ENCODE measurements around the gene HOXA7. TPM values are rescaled to one million over a fixed set of nuclear protein-coding genes. Genes with fewer than 3 reads are reported as not detected.

HOXA7 gene
- total and polyA plus RNA-seq, 2 donors (not counting 3 experiments of a cell fraction or from before 2014, with no cell fraction given) = 18.1 to 18.5 TPM

- TF ChIP-seq CTCF (IDR thresholded peaks at IDR 0.05; ENCODE audit: extremely low read depth in 1 of 2, insufficient read depth in 1 of 2, low read depth in 1 of 2, low read length in 2 of 2) = no peak
- TF ChIP-seq FOS (IDR thresholded peaks at IDR 0.05; ENCODE audit: borderline replicate concordance, insufficient read depth, low read length) = no peak
- no peak for TF ChIP-seq GATA2 (IDR thresholded peaks at IDR 0.05; ENCODE audit: insufficient read depth, insufficient read length, low read depth, low read length)
- no peak for TF ChIP-seq EZH2 (IDR thresholded peaks at IDR 0.05; ENCODE audit: borderline replicate concordance, low read depth, low read length, severe bottlenecking)
- no peak for TF ChIP-seq MAX (IDR thresholded peaks at IDR 0.05; ENCODE audit: insufficient read depth, insufficient read length)
- no peak for TF ChIP-seq JUN (IDR thresholded peaks at IDR 0.05; ENCODE audit: borderline replicate concordance, insufficient read depth, insufficient read length, low read depth)
- no peak for TF ChIP-seq MYC (IDR thresholded peaks at IDR 0.05; ENCODE audit: low read depth, low read length)
- TF ChIP-seq POLR2AphosphoS5 (IDR thresholded peaks at IDR 0.05; ENCODE audit: insufficient read depth, low read depth, low read length) = no peak
- no peak for TF ChIP-seq POLR2A (IDR thresholded peaks at IDR 0.05; ENCODE audit: low read depth, low read length)
- BruUV-seq (replicated peaks) = no TSS peak
- Histone ChIP-seq H3K4me2 (ENCODE audit: insufficient read depth, low read length) (peak overlapping the region; percentile 74), H3K9me1 (replicated peaks; ENCODE audit: control insufficient read depth, extremely low read depth, insufficient read depth, low read length) (no peaks in the 10 kb centered on the region), H3K4me3 (replicated peaks in 1 of 3; ENCODE audit: insufficient read depth in 1 of 3, low read depth in 1 of 3, low read length in 3 of 3) (peak overlapping the region in 2 of 3 experiments; percentile 34 to 60), H3K36me3 (ENCODE audit: control insufficient read depth in 2 of 2, extremely low read depth in 1 of 2, insufficient read depth in 2 of 2, low read length in 2 of 2) (no peaks in the 10 kb centered on the region), H3K4me1 (ENCODE audit: control insufficient read depth, extremely low read depth, insufficient read depth, low read length) (peaks cover 72% of the 10 kb centered on the region), H3K27me3 (ENCODE audit: control insufficient read depth in 2 of 2, insufficient read depth in 2 of 2, low read length in 2 of 2) (no peaks in the 10 kb centered on the region), H2AFZ (ENCODE audit: low read depth, low read length) (peak overlapping the region; percentile 15), H3K9me3 (replicated peaks; ENCODE audit: control insufficient read depth, insufficient read depth, low read length) (no peaks in the 10 kb centered on the region), H3K9ac (replicated peaks; ENCODE audit: extremely low read depth, insufficient read depth, low read length) (peak overlapping the region; percentile 78), H4K20me1 (replicated peaks; ENCODE audit: control insufficient read depth, extremely low read depth, insufficient read depth, low read length) (no peaks in the 10 kb centered on the region), H3K27ac (ENCODE audit: insufficient read depth, low read depth, low read length) (peak overlapping the region; percentile 69), H3K79me2 (ENCODE audit: control insufficient read depth, insufficient read depth, low read length) (peaks cover 77% of the 10 kb centered on the region)
- CTCF ChIA-PET = interaction anchor here (0.6 to 4.1 kb wide), 18 partner anchors 8 to 1066 kb away, joined by 3 to 48 read pairs (median 4); partner anchors contain the start of genes HOXA10 and HOXA5
- POLR2A ChIA-PET = interaction anchor here (0.5 to 1.7 kb wide), 3 partner anchors 11 to 957 kb away, joined by 3 to 5 read pairs (median 4); no protein-coding TSS in a partner anchor
- peak; percentile 72 for DNase-seq (ENCODE audit: low read depth, low spot score)
- dilution Hi-C loops (cut with MboI; ENCODE audit: extremely low pct_ligation_motif_present, low sequenced_read_pairs) (loop anchor here (25.0 kb wide), 1 partner anchor 970 kb away; no protein-coding TSS in a partner anchor), intact Hi-C loops (cut with micrococcal nuclease) (loop anchor here (5.0 kb wide), 1 partner anchor 1000 kb away; no protein-coding TSS in a partner anchor)
- FAIRE-seq = peak; percentile 59
These were observed 634 bp upstream of the HOXA7 start for GRCh38 chr7:27156916-27157701.
